SK-N-SH treated with all-trans-retinoic acid at 6 μM for 48 hours (cell line): ENCODE results near the gene MGMT.

Experiments
- ATAC-seq: fragments of 200-7000 bp; cut with Tn5 transposase; 3 replicates; pipeline ENCODE4 v1.9.1; 2020; ENCODE audit warnings: mild to moderate bottlenecking, moderate library complexity
- ARNTL ChIP-seq: fragments of 450-650 bp; formaldehyde crosslinking; IDR thresholded peaks from 2 replicates; pipeline ENCODE4 v1.5.0; 2020; ENCODE audit warnings: low read depth, mild to moderate bottlenecking, moderate library complexity, borderline replicate concordance
- BACH2 ChIP-seq: fragments of 250-450 bp; sonication (Bioruptor Pico); IDR thresholded peaks from 2 replicates; pipeline ENCODE4 v1.9.0; 2021; ENCODE audit warnings: mild to moderate bottlenecking, borderline replicate concordance
- CSDC2 ChIP-seq: fragments of 250-450 bp; sonication (Bioruptor Pico); IDR thresholded peaks from 2 replicates; pipeline ENCODE4 v1.5.0; 2020; ENCODE audit warnings: mild to moderate bottlenecking, moderate library complexity
- ESRRG ChIP-seq: fragments of 250-450 bp; sonication (Bioruptor Pico); IDR thresholded peaks from 2 replicates; pipeline ENCODE4 v1.6.1; 2021; ENCODE audit warnings: mild to moderate bottlenecking
- GLIS3 ChIP-seq: fragments of 250-450 bp; sonication (Bioruptor Pico); IDR thresholded peaks from 2 replicates; pipeline ENCODE4 v1.5.0; 2020; ENCODE audit warnings: mild to moderate bottlenecking, moderate library complexity
- OSR1 ChIP-seq: fragments of 250-450 bp; sonication (Bioruptor Pico); IDR thresholded peaks from 2 replicates; pipeline ENCODE4 v1.8.0; 2022; ENCODE audit warnings: moderate library complexity, mild to moderate bottlenecking, inconsistent platforms
- PPARA ChIP-seq: fragments of 250-450 bp; sonication (Bioruptor Pico); IDR thresholded peaks from 2 replicates; pipeline ENCODE4 v1.5.0; 2020; ENCODE audit warnings: mild to moderate bottlenecking, borderline replicate concordance
- RARB ChIP-seq: fragments of 250-450 bp; sonication (Bioruptor Pico); IDR thresholded peaks from 2 replicates; pipeline ENCODE4 v1.8.0; 2021; ENCODE audit warnings: mild to moderate bottlenecking, moderate library complexity
- SNAI2 ChIP-seq: fragments of 250-450 bp; sonication (Bioruptor Pico); IDR thresholded peaks from 2 replicates; pipeline ENCODE4 v1.5.0; 2020; ENCODE audit warnings: mild to moderate bottlenecking, moderate library complexity
- TCF4 ChIP-seq: fragments of 250-450 bp; sonication (Bioruptor Pico); IDR thresholded peaks from 2 replicates; pipeline ENCODE4 v1.8.0; 2021; ENCODE audit warnings: mild to moderate bottlenecking, moderate library complexity, borderline replicate concordance
- TOX ChIP-seq: fragments of 250-450 bp; sonication (Bioruptor Pico); IDR thresholded peaks from 2 replicates; pipeline ENCODE4 v1.8.0; 2021; ENCODE audit warnings: mild to moderate bottlenecking, moderate library complexity, borderline replicate concordance
- ZC3H10 ChIP-seq: fragments of 250-450 bp; sonication (Bioruptor Pico); IDR thresholded peaks from 2 replicates; pipeline ENCODE4 v1.5.1; 2021; ENCODE audit warnings: mild to moderate bottlenecking, moderate library complexity
- ZFP3 ChIP-seq: fragments of 250-450 bp; sonication (Bioruptor Pico); IDR thresholded peaks from 2 replicates; pipeline ENCODE4 v1.5.0; 2020; ENCODE audit warnings: mild to moderate bottlenecking, moderate library complexity
- ZFP30 ChIP-seq: fragments of 450-650 bp; formaldehyde crosslinking; IDR thresholded peaks from 2 replicates; pipeline ENCODE4 v1.5.0; 2022; ENCODE audit warnings: mild to moderate bottlenecking, moderate library complexity
- ZNF565 ChIP-seq: fragments of 450-650 bp; formaldehyde crosslinking; conservative IDR thresholded peaks from 2 replicates; pipeline ENCODE4 v1.5.0; 2020; ENCODE audit warnings: low read depth, mild to moderate bottlenecking, moderate library complexity
- ZNF70 ChIP-seq: fragments of 450-650 bp; formaldehyde crosslinking; IDR thresholded peaks from 2 replicates; pipeline ENCODE4 v1.5.0; 2020; ENCODE audit warnings: mild to moderate bottlenecking, moderate library complexity
- TF ChIP-seq, protein P1 (sequence below): fragments of 250-450 bp; sonication (Bioruptor Pico); IDR thresholded peaks from 2 replicates; pipeline ENCODE4 v1.5.0; 2020; ENCODE audit warnings: mild to moderate bottlenecking, moderate library complexity
- TF ChIP-seq, protein P2 (sequence below): fragments of 250-450 bp; sonication (Bioruptor Pico); IDR thresholded peaks from 2 replicates; pipeline ENCODE4 v1.5.1; 2020; ENCODE audit warnings: low read depth, mild to moderate bottlenecking, moderate library complexity
- TF ChIP-seq, protein P3 (sequence below): fragments of 250-450 bp; sonication (Bioruptor Pico); IDR thresholded peaks from 2 replicates; pipeline ENCODE4 v1.8.0; 2021; ENCODE audit warnings: low read depth, mild to moderate bottlenecking, moderate library complexity, borderline replicate concordance
- TF ChIP-seq, protein P4 (sequence below): fragments of 250-450 bp; sonication (Bioruptor Pico); IDR thresholded peaks from 2 replicates; pipeline ENCODE4 v1.5.1; 2021; ENCODE audit warnings: mild to moderate bottlenecking, moderate library complexity

Gene MGMT

DNA sequence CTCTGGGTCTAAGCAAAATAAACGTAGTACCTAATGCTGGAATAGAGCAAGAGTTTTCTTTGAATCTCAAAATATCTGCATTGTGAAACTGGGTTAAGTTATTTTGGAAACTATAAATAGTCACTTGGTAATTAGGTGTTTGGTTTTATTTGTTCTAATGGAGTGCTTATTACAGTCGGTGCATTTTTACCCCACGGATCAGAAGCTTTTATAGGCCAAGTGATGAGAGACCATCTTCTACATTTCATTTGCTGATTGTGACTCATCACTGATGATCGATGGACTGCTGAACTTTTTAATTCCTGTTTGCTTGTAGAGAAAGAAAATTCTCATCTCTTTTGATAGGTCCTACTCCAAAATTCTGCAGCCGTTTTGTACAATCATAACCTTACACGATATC is 28.2 kb downstream of the MGMT start:
- no peak for ATAC-seq
- TF ChIP-seq ZC3H10 (no peak), SNAI2 (CRISPR knock-in tag) (no peak), ZNF565 (CRISPR knock-in tag) (no peak), ZNF70 (CRISPR knock-in tag) (no peak), ZFP30 (CRISPR knock-in tag) (no peak), GLIS3 (CRISPR knock-in tag) (no peak), OSR1 (CRISPR knock-in tag) (no peak), ZFP3 (no peak), RARB (CRISPR knock-in tag) (no peak), TOX (no peak), BACH2 (CRISPR knock-in tag) (no peak), ESRRG (CRISPR knock-in tag) (no peak), TCF4 (CRISPR knock-in tag) (no peak), ARNTL (CRISPR knock-in tag) (no peak), PPARA (CRISPR knock-in tag) (no peak)
- TF ChIP-seq, protein P1, sequence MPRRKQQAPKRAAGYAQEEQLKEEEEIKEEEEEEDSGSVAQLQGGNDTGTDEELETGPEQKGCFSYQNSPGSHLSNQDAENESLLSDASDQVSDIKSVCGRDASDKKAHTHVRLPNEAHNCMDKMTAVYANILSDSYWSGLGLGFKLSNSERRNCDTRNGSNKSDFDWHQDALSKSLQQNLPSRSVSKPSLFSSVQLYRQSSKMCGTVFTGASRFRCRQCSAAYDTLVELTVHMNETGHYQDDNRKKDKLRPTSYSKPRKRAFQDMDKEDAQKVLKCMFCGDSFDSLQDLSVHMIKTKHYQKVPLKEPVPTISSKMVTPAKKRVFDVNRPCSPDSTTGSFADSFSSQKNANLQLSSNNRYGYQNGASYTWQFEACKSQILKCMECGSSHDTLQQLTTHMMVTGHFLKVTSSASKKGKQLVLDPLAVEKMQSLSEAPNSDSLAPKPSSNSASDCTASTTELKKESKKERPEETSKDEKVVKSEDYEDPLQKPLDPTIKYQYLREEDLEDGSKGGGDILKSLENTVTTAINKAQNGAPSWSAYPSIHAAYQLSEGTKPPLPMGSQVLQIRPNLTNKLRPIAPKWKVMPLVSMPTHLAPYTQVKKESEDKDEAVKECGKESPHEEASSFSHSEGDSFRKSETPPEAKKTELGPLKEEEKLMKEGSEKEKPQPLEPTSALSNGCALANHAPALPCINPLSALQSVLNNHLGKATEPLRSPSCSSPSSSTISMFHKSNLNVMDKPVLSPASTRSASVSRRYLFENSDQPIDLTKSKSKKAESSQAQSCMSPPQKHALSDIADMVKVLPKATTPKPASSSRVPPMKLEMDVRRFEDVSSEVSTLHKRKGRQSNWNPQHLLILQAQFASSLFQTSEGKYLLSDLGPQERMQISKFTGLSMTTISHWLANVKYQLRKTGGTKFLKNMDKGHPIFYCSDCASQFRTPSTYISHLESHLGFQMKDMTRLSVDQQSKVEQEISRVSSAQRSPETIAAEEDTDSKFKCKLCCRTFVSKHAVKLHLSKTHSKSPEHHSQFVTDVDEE (CRISPR knock-in tag): no peak
- TF ChIP-seq, protein P2, sequence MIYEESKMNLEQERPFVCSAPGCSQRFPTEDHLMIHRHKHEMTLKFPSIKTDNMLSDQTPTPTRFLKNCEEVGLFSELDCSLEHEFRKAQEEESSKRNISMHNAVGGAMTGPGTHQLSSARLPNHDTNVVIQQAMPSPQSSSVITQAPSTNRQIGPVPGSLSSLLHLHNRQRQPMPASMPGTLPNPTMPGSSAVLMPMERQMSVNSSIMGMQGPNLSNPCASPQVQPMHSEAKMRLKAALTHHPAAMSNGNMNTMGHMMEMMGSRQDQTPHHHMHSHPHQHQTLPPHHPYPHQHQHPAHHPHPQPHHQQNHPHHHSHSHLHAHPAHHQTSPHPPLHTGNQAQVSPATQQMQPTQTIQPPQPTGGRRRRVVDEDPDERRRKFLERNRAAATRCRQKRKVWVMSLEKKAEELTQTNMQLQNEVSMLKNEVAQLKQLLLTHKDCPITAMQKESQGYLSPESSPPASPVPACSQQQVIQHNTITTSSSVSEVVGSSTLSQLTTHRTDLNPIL (CRISPR knock-in tag): no peak
- TF ChIP-seq, protein P3, sequence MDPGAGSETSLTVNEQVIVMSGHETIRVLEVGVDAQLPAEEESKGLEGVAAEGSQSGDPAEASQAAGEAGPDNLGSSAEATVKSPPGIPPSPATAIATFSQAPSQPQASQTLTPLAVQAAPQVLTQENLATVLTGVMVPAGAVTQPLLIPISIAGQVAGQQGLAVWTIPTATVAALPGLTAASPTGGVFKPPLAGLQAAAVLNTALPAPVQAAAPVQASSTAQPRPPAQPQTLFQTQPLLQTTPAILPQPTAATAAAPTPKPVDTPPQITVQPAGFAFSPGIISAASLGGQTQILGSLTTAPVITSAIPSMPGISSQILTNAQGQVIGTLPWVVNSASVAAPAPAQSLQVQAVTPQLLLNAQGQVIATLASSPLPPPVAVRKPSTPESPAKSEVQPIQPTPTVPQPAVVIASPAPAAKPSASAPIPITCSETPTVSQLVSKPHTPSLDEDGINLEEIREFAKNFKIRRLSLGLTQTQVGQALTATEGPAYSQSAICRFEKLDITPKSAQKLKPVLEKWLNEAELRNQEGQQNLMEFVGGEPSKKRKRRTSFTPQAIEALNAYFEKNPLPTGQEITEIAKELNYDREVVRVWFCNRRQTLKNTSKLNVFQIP: no peak
- TF ChIP-seq, protein P4, sequence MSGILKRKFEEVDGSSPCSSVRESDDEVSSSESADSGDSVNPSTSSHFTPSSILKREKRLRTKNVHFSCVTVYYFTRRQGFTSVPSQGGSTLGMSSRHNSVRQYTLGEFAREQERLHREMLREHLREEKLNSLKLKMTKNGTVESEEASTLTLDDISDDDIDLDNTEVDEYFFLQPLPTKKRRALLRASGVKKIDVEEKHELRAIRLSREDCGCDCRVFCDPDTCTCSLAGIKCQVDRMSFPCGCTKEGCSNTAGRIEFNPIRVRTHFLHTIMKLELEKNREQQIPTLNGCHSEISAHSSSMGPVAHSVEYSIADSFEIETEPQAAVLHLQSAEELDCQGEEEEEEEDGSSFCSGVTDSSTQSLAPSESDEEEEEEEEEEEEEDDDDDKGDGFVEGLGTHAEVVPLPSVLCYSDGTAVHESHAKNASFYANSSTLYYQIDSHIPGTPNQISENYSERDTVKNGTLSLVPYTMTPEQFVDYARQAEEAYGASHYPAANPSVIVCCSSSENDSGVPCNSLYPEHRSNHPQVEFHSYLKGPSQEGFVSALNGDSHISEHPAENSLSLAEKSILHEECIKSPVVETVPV (CRISPR knock-in tag): no peak
- TF ChIP-seq, all 23 proteins: peak for 0

DNA sequence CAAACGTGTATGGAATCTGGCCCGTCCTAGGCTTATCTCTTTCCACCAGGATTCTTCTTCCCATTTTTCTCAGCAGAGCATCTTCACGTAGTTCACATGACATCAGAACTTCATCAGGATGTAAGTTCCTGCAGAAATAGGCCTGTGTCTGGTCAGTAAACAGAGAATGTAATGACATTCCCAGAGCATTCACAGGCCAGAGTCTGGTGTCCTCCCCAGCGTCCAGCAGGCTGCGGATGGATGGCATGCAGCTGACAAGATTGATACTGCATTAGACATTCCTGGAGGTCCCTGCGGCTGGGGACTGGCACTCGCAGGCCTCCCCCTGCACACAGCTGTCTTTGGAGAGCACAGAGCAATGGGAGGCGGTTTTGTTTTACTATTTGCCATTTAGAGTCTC is 28.7 kb downstream of the MGMT start:
- ATAC-seq: no peak; the same call in 2 of the 3 replicates
- TF ChIP-seq TCF4 (CRISPR knock-in tag): peak; percentile 20; the same call in 1 of the 2 replicates
- TF ChIP-seq, protein P1 (CRISPR knock-in tag): no peak

DNA sequence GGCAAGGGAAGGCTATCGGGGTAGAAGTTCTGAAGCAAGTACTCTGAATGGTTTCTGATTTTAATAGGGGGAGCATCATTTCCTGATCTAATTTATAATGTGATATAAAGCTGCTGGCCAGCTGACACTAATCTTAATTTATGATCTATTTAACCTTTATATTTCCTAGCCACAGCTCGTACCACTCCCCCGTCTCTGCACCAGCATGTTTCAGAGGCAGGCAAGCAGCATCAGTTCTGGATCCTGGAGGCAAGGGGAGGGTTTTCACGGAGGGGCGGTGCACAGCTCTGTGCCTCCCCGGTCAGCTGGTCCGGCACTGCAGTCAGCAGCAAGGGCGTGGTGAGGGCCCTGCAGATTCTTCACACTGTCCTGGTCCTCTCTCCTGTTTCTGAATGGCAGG is 30.0 kb downstream of the MGMT start:
- peak; percentile 22; the same call in 1 of the 3 replicates for ATAC-seq
- TF ChIP-seq PPARA (CRISPR knock-in tag) (no peak), TCF4 (CRISPR knock-in tag) (peak; percentile 51; the same call in 1 of the 2 replicates)

DNA sequence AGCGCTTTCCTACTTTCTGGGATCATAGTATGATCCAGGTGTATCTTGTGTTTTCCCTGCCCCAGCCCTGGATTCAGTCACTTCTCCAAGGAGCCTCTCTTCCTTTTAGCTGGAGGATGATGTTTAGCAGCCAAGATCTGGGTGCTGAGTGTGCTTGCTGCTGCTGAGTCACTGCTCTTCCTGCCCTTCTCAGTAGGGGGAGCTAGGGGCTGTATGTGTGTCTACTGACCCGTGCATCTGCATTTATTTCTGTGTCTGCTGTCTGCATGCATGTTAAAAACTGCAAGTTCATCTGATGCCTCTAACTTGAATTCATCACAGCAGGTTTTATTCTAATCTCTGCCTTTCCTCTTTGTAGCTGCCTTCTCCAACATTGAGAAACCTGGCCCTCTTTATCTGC is 31.6 kb downstream of the MGMT start:
- TF ChIP-seq GLIS3 (CRISPR knock-in tag) (no peak), ZC3H10 (no peak), CSDC2 (no peak), ZFP30 (CRISPR knock-in tag) (no peak), PPARA (CRISPR knock-in tag) (no peak), TCF4 (CRISPR knock-in tag) (no peak)
- TF ChIP-seq, protein P4 (CRISPR knock-in tag): no peak
- TF ChIP-seq, all 23 proteins: peak for 0
- no peak for ATAC-seq
